Measurements from ENCODE around the gene MAD1L1.

- TF ChIP-seq CTCF (IDR thresholded peaks at IDR 0.05; ENCODE audit: extremely low read depth in 1 of 2, insufficient read depth in 1 of 2, low read depth in 1 of 2, low read length in 2 of 2) (no peak), POLR2AphosphoS5 (IDR thresholded peaks at IDR 0.05; ENCODE audit: insufficient read depth, low read depth, low read length) (no peak), POLR2A (IDR thresholded peaks at IDR 0.05; ENCODE audit: low read depth, low read length) (no peak), EZH2 (IDR thresholded peaks at IDR 0.05; ENCODE audit: borderline replicate concordance, low read depth, low read length, severe bottlenecking) (no peak), JUN (IDR thresholded peaks at IDR 0.05; ENCODE audit: borderline replicate concordance, insufficient read depth, insufficient read length, low read depth) (no peak), GATA2 (IDR thresholded peaks at IDR 0.05; ENCODE audit: insufficient read depth, insufficient read length, low read depth, low read length) (no peak), MAX (IDR thresholded peaks at IDR 0.05; ENCODE audit: insufficient read depth, insufficient read length) (no peak)
These were observed 66.0 kb downstream of the MAD1L1 start for GRCh38 chr7:2166625-2167280.
